ENCODE data around the gene GASK1A. TPM values are rescaled to one million over a fixed set of nuclear protein-coding genes. Genes with fewer than 3 reads are reported as not detected.

The GASK1A gene
- total RNA-seq, 1 experiment from 2014 or later = 5.4 TPM

- Histone ChIP-seq H3K79me1 (ENCODE audit: insufficient read depth, low read depth, low read length, poor library complexity, severe bottlenecking) (no peaks in the 10 kb centered on the region), H4K5ac (ENCODE audit: insufficient read length, low read depth, low read length) (no peak overlapping the region)
Measured at GRCh38 chr3:42935472-42935871, 43.6 kb upstream of the GASK1A start.

More at GRCh38 chr3:42935472-42935871, 43.6 kb upstream of the GASK1A start:
- no peak overlapping the region for H2BK20ac ChIP-seq (ENCODE audit: low read depth, low read length, poor library complexity, severe bottlenecking)
- no peak overlapping the region for H3K4ac ChIP-seq (ENCODE audit: low read depth, low read length)
- H4K20me1 ChIP-seq (ENCODE audit: control insufficient read depth, insufficient read depth, insufficient read length) = no peaks in the 10 kb centered on the region
- Mint-ChIP-seq H3K4me1 (no peaks in the 10 kb centered on the region), H3K4me3 (no peak overlapping the region), H3K9me3 (no peaks in the 10 kb centered on the region), H3K27ac (no peak overlapping the region), H3K36me3 (ENCODE audit: insufficient read depth in 1 of 3, low read depth in 3 of 3) (no peaks in the 10 kb centered on the region), H3K27me3 (ENCODE audit: low read depth) (no peaks in the 10 kb centered on the region)
- H3K14ac ChIP-seq (ENCODE audit: insufficient read depth, low read length) = no peak overlapping the region
- H2BK12ac ChIP-seq (ENCODE audit: insufficient read length, low read depth, low read length) = no peak overlapping the region
- H3T11ph ChIP-seq (ENCODE audit: low read length) = no peak overlapping the region
- no peaks in the 10 kb centered on the region for H3K23me2 ChIP-seq (ENCODE audit: insufficient read length, low read depth, low read length, poor library complexity, severe bottlenecking)
- H3K18ac ChIP-seq (ENCODE audit: insufficient read length, low read depth, low read length) = no peak overlapping the region
- H3K9ac ChIP-seq (ENCODE audit: extremely low read depth, insufficient read length, low read length) = no peak overlapping the region
- no peak overlapping the region for H4K8ac ChIP-seq (replicated peaks; ENCODE audit: insufficient read length, low read depth, low read length)
- H2BK5ac ChIP-seq (ENCODE audit: insufficient read length, low read length) = no peak overlapping the region
- no peaks in the 10 kb centered on the region for H3K79me2 ChIP-seq (ENCODE audit: insufficient read depth, low read length)
- H3K56ac ChIP-seq (ENCODE audit: insufficient read length, low read depth, low read length) = no peak overlapping the region
- H2BK120ac ChIP-seq (ENCODE audit: low read depth, low read length, poor library complexity, severe bottlenecking) = no peak overlapping the region
- H2AFZ ChIP-seq (ENCODE audit: low read length) = no peak overlapping the region
- H2AK5ac ChIP-seq (ENCODE audit: insufficient read length, low read length) = no peak overlapping the region
- DNase-seq = no peak
- WGBS (ENCODE audit: extremely low coverage, insufficient read length, low lambda C conversion rate) = no CpG with 5 or more reads among the region's 1 CpG
- no peak overlapping the region for H3K23ac ChIP-seq (ENCODE audit: insufficient read length, low read depth, low read length)
- H2BK15ac ChIP-seq (ENCODE audit: low read depth, low read length) = no peak overlapping the region
- no peaks in the 10 kb centered on the region for H3K4me1 ChIP-seq (ENCODE audit: insufficient read depth, low read length)
- H3K4me2 ChIP-seq (ENCODE audit: insufficient read depth, insufficient read length, low read length) = no peak overlapping the region
- no peaks in the 10 kb centered on the region for H3K9me3 ChIP-seq (ENCODE audit: control insufficient read depth, low read depth, low read length)
- TF ChIP-seq CTCF (conservative IDR thresholded peaks at IDR 0.05) = no peak
- H3K27me3 ChIP-seq (ENCODE audit: insufficient read depth, low read length) = no peaks in the 10 kb centered on the region
- no peak overlapping the region for H3K27ac ChIP-seq (ENCODE audit: insufficient read length, low read depth, low read length)
- no peak overlapping the region for H4K91ac ChIP-seq (ENCODE audit: insufficient read length, low read depth, low read length)

Measured in H9 (cell line).